H1 (cell line): Measurements from ENCODE around the gene MACF1. TPM values are rescaled to one million over a fixed set of nuclear protein-coding genes. Genes with fewer than 3 reads are reported as not detected.

Experiments
- ATF2 ChIP-seq: IDR thresholded peaks from 2 replicates; pipeline ENCODE4 v1.6.1; 2012; ENCODE audit warnings: low read length, inconsistent platforms
- ATF3 ChIP-seq: IDR thresholded peaks from 2 replicates; pipeline ENCODE4 v1.6.1; 2011; ENCODE audit warnings: low read depth, mild to moderate bottlenecking, low read length; ENCODE audit not compliant: insufficient read depth
- BCL11A ChIP-seq, 2 experiments: IDR thresholded peaks; one replicate each; pipeline ENCODE4 v1.6.1; 2011; ENCODE audit warnings: low read depth in 2 of 2, low read length in 2 of 2, mild to moderate bottlenecking in 2 of 2
- CBX5 ChIP-seq: fragments of 300-800, 300-1000 bp; sonication (generic); IDR thresholded peaks from 2 replicates; pipeline ENCODE4 v1.7.1; 2016; ENCODE audit warnings: antibody characterized with exemption, low read length, low read depth
- CHD1 ChIP-seq: IDR thresholded peaks from 2 replicates; pipeline ENCODE4 v1.6.1; 2012; ENCODE audit warnings: low read depth, low read length, improper control_type of control experiment
- E2F6 ChIP-seq: IDR thresholded peaks from 2 replicates; pipeline ENCODE4 v1.6.1; 2012; ENCODE audit warnings: inconsistent platforms
- EZH2 ChIP-seq: fragments of 200-600 bp; sonication (generic); IDR thresholded peaks from 2 replicates; pipeline ENCODE4 v1.7.1; 2012; ENCODE audit warnings: low read depth, mild to moderate bottlenecking, moderate library complexity, low read length, inconsistent platforms; ENCODE audit not compliant: severe bottlenecking
- GTF2F1 ChIP-seq: IDR thresholded peaks from 2 replicates; pipeline ENCODE4 v1.6.1; 2012; ENCODE audit warnings: low read depth, low read length, improper control_type of control experiment, borderline replicate concordance
- HDAC2 ChIP-seq, 2 experiments: fragments of 300-600 bp in 1 of 2; sonication (generic) in 1 of 2; IDR thresholded peaks; 2 replicates each; pipeline ENCODE4 v1.6.1; 2011 to 2012; ENCODE audit warnings: low read depth in 2 of 2, low read length in 2 of 2, mild to moderate bottlenecking in 2 of 2, moderate library complexity in 2 of 2, borderline replicate concordance in 1 of 2, inconsistent platforms in 1 of 2
- RBBP5 ChIP-seq: IDR thresholded peaks from 2 replicates; pipeline ENCODE4 v1.7.1; 2012; ENCODE audit warnings: low read depth, mild to moderate bottlenecking, inconsistent platforms, low read length, moderate library complexity, borderline replicate concordance
- RNF2 ChIP-seq: fragments of 200-900, 300-1000 bp; sonication (generic); IDR thresholded peaks from 2 replicates; pipeline ENCODE4 v1.7.1; 2016; ENCODE audit warnings: borderline replicate concordance, low read depth, mild to moderate bottlenecking, antibody characterized with exemption, low read length; ENCODE audit not compliant: poor library complexity, severe bottlenecking; ENCODE audit errors: missing control alignments
- RXRA ChIP-seq: IDR thresholded peaks from 2 replicates; pipeline ENCODE4 v1.6.1; 2011; ENCODE audit warnings: low read depth, mild to moderate bottlenecking, low read length, moderate library complexity; ENCODE audit not compliant: insufficient read depth
- SAP30 ChIP-seq: fragments of 300-600 bp; sonication (generic); IDR thresholded peaks from 2 replicates; pipeline ENCODE4 v1.7.1; 2012; ENCODE audit warnings: low read length, moderate library complexity, mild to moderate bottlenecking, inconsistent platforms; ENCODE audit not compliant: insufficient read depth, insufficient replicate concordance
- SIX5 ChIP-seq: IDR thresholded peaks from 2 replicates; pipeline ENCODE4 v1.6.1; 2011; ENCODE audit warnings: mild to moderate bottlenecking, low read depth, low read length
- SP4 ChIP-seq: IDR thresholded peaks from 2 replicates; pipeline ENCODE4 v1.6.1; 2012; ENCODE audit warnings: low read length, inconsistent platforms
- SUZ12 ChIP-seq: fragments of 200-600 bp; sonication (generic); IDR thresholded peaks from 2 replicates; pipeline ENCODE4 v1.6.1; 2012; ENCODE audit warnings: mild to moderate bottlenecking, inconsistent platforms, low read length, moderate library complexity, mixed read lengths
- TAF7 ChIP-seq: optimal IDR thresholded peaks from 2 replicates; pipeline ENCODE3; 2011; ENCODE audit warnings: low read depth, mild to moderate bottlenecking, inconsistent platforms, low read length, moderate library complexity, borderline replicate concordance
- TBP ChIP-seq: IDR thresholded peaks from 2 replicates; pipeline ENCODE4 v1.6.1; 2011; ENCODE audit warnings: low read depth, low read length, improper control_type of control experiment
- ZNF274 ChIP-seq: IDR thresholded peaks from 2 replicates; pipeline ENCODE4 v1.7.0; 2012; ENCODE audit warnings: low read length, borderline replicate concordance; ENCODE audit errors: extremely low read depth
- polyA plus RNA-seq, 7 experiments: library from polyadenylated mRNA; depleted of rRNA in 3 of 7; stranded (reverse) in 5 of 7; unstranded in 2 of 7; fragments of >200 nt in 5 of 7; fragments of 200-250 nt in 2 of 7; gene quantifications; 1 replicate in 5 of 7; 2 replicates in 1 of 7; 4 replicates in 1 of 7; pipeline versions ENCODE4 v1.2.1 to v1.2.3, GENCODE V29; 2011 to 2013; ENCODE audit warnings: missing spikeins in 2 of 7, mixed read lengths in 2 of 7
- total RNA-seq: library from RNA; stranded (reverse); fragmentation: NEBNext Ultra II Directional; extraction: Animal tissue kit (Norgen Biotek cat#: 25700); gene quantifications from 2 replicates; pipeline ENCODE4 v1.2.1, GENCODE V29; 2021

The MACF1 gene
- total and polyA plus RNA-seq, 2 of the 8 experiments (the other 6 are each of a cell fraction or from before 2014, with no cell fraction given) = 59.8 to 285 TPM

- TF ChIP-seq SAP30 = no peak
- TF ChIP-seq TAF7 = no peak
- no peak for TF ChIP-seq CBX5
- no peak for TF ChIP-seq RBBP5
- no peak for TF ChIP-seq SP4
- no peak for TF ChIP-seq BCL11A (IDR thresholded peaks at IDR 0.05; ENCODE audit: low read depth in 2 of 2, low read length in 2 of 2)
- TF ChIP-seq E2F6 = no peak
- TF ChIP-seq TBP = peak; percentile 44; the same call in 1 of the 2 replicates
- TF ChIP-seq SIX5 = no peak
- no peak for TF ChIP-seq EZH2
- TF ChIP-seq SUZ12 = no peak
- TF ChIP-seq ATF3 = no peak
- no peak for TF ChIP-seq RNF2
- TF ChIP-seq ZNF274 = no peak
- no peak for TF ChIP-seq ATF2
- no peak for TF ChIP-seq RXRA
- TF ChIP-seq GTF2F1 = no peak
- 0 out of 4 replicates have a peak, but pooled peaks of 1 of the 2 experiments have one; percentile 34 for TF ChIP-seq HDAC2 (IDR thresholded peaks at IDR 0.05; ENCODE audit: borderline replicate concordance in 1 of 2, low read depth in 2 of 2, low read length in 2 of 2)
- no peak for TF ChIP-seq CHD1
Observed at GRCh38 chr1:39170731-39171667, 33.5 kb upstream of the MACF1 start (continued).
